ENCODE measurements around the gene HEXA.

DNA sequence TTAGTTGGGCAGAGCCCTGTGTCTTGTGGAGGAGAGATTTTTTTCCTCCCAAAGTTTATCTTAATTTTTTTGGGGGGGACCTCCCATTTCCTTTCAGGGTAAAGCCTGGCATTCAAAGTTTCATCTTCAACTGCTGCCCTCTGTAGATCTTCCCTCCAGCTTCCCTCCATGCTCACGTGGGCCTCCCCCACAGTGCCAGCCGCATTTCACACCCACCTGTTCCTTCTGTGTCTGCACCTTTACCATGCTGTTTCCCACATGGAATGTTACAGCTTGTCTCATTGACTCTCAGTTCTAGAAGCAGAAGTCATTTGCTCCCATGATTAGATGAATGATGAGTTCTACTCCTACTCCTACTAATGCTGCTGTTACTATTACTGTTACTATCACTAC is 62.4 kb downstream of the HEXA start:
- TF ChIP-seq ZNF37A (tag by site-specific recombination; IDR thresholded peaks at IDR 0.05): no peak
- no peak for TF ChIP-seq PRDM2 (tag by site-specific recombination; IDR thresholded peaks at IDR 0.05; ENCODE audit: borderline replicate concordance)

Measured in HEK293 (cell line).